Neuronal stem cell (in vitro differentiated cells): Measurements from ENCODE around the gene DENND2A.

ENCODE experiments used
- DNase-seq: peaks from one replicate; pipeline ENCODE4 v3.0.0-alpha.2; 2013; ENCODE audit warnings: low spot score
- H2AFZ ChIP-seq: one replicate; pipeline ENCODE4 v1.6.1; 2013; ENCODE audit warnings: mild to moderate bottlenecking, low read length, inconsistent platforms
- H2AK5ac ChIP-seq: 2 replicates; pipeline ENCODE4 v1.6.1; 2013; ENCODE audit warnings: low read depth, mild to moderate bottlenecking, inconsistent platforms, low read length, moderate library complexity, mixed read lengths
- H2BK120ac ChIP-seq: 2 replicates; pipeline ENCODE4 v1.6.1; 2013; ENCODE audit warnings: low read depth, mild to moderate bottlenecking, inconsistent platforms, low read length, moderate library complexity, mixed read lengths
- H2BK12ac ChIP-seq: one replicate; pipeline ENCODE4 v1.6.1; 2013; ENCODE audit warnings: low read length, inconsistent platforms
- H2BK15ac ChIP-seq: 2 replicates; pipeline ENCODE4 v1.6.1; 2013; ENCODE audit warnings: mild to moderate bottlenecking, low read length, inconsistent platforms, mixed read lengths
- H2BK5ac ChIP-seq: one replicate; pipeline ENCODE4 v1.6.1; 2013; ENCODE audit warnings: inconsistent platforms, mild to moderate bottlenecking, low read length, moderate library complexity
- H3K14ac ChIP-seq: one replicate; pipeline ENCODE4 v1.6.1; 2013; ENCODE audit warnings: low read length, inconsistent platforms
- H3K18ac ChIP-seq: 2 replicates; pipeline ENCODE4 v1.6.1; 2013; ENCODE audit warnings: low read length, inconsistent platforms
- H3K23ac ChIP-seq: 2 replicates; pipeline ENCODE4 v1.6.1; 2013; ENCODE audit warnings: low read depth, mild to moderate bottlenecking, mixed read lengths, low read length, inconsistent platforms; ENCODE audit not compliant: poor library complexity
- H3K27ac ChIP-seq: replicated peaks from 3 replicates; pipeline ENCODE4 v1.5.1; 2013; ENCODE audit warnings: low read length, inconsistent platforms
- H3K27me3 ChIP-seq, 3 experiments: 2 replicates each; pipeline ENCODE4 v1.6.1; 2013; ENCODE audit warnings: low read length in 3 of 3, mild to moderate bottlenecking in 2 of 3, inconsistent platforms in 1 of 3, low read depth in 1 of 3, mixed read lengths in 1 of 3, moderate library complexity in 1 of 3; ENCODE audit not compliant: control insufficient read depth in 3 of 3, insufficient read depth in 3 of 3
- H3K36me3 ChIP-seq, 2 donors: replicated peaks in 1 of 2; 2 replicates each; pipeline ENCODE4 v1.6.1; 2013; ENCODE audit warnings: low read length in 2 of 2; ENCODE audit not compliant: control insufficient read depth in 2 of 2, insufficient read depth in 2 of 2
- H3K4ac ChIP-seq: 2 replicates; pipeline ENCODE4 v1.6.1; 2013; ENCODE audit warnings: inconsistent platforms, mild to moderate bottlenecking, low read length, moderate library complexity
- H3K4me1 ChIP-seq, 2 donors: 1 replicate in 1 of 2; 2 replicates in 1 of 2; pipeline ENCODE4 v1.6.1; 2013; ENCODE audit warnings: low read length in 2 of 2, low read depth in 1 of 2; ENCODE audit not compliant: control insufficient read depth in 2 of 2, insufficient read depth in 1 of 2
- H3K4me2 ChIP-seq: one replicate; pipeline ENCODE4 v1.6.1; 2013; ENCODE audit warnings: mild to moderate bottlenecking, low read length, inconsistent platforms; ENCODE audit not compliant: insufficient read depth, poor library complexity, severe bottlenecking
- H3K4me3 ChIP-seq, 2 donors: 2 replicates each; pipeline ENCODE4 v1.5.1; 2013; ENCODE audit warnings: low read length in 2 of 2, mild to moderate bottlenecking in 2 of 2, inconsistent platforms in 1 of 2, moderate library complexity in 1 of 2
- H3K79me1 ChIP-seq: one replicate; pipeline ENCODE4 v1.6.1; 2013; ENCODE audit warnings: low read depth, mild to moderate bottlenecking, inconsistent platforms, low read length, moderate library complexity
- H3K9ac ChIP-seq: one replicate; pipeline ENCODE4 v1.6.1; 2013; ENCODE audit warnings: mild to moderate bottlenecking, low read depth, low read length, inconsistent platforms; ENCODE audit not compliant: poor library complexity
- H3K9me3 ChIP-seq, 2 donors: replicated peaks in 1 of 2; 2 replicates each; pipeline versions ENCODE3 to v1.6.1; 2013; ENCODE audit warnings: low read length in 2 of 2, mild to moderate bottlenecking in 2 of 2, inconsistent platforms in 1 of 2, low read depth in 1 of 2, mixed read lengths in 1 of 2, moderate library complexity in 1 of 2; ENCODE audit not compliant: control insufficient read depth in 2 of 2, insufficient read depth in 1 of 2
- H4K8ac ChIP-seq: one replicate; pipeline ENCODE4 v1.6.1; 2013; ENCODE audit warnings: low read depth, mild to moderate bottlenecking, inconsistent platforms, low read length, moderate library complexity
- H4K91ac ChIP-seq: one replicate; pipeline ENCODE4 v1.6.1; 2013; ENCODE audit warnings: low read length, low read depth, mild to moderate bottlenecking, inconsistent platforms; ENCODE audit not compliant: poor library complexity
- WGBS, 2 donors: extraction: QIAGEN DNeasy Blood & Tissue Kit; methylation state at CpG; one replicate each; pipeline ENCODE4 v1.1.7; 2013; ENCODE audit warnings: missing lambda C conversion rate in 2 of 2, mixed read lengths in 1 of 2; ENCODE audit not compliant: insufficient read length in 2 of 2, insufficient replicate concordance in 1 of 2; ENCODE audit errors: extremely low coverage in 2 of 2; 5-methylcytosine and 5-hydroxymethylcytosine counted together

DENND2A gene

GRCh38 chr7:140673063-140673773, 32.6 kb upstream of the DENND2A start:
- Histone ChIP-seq H3K9me3 (peaks cover 0 to 2% of the 10 kb centered on the region in 2 donors), H2BK15ac (no peak overlapping the region), H3K23ac (peak overlapping the region; percentile 93), H3K27me3 (peaks cover 0 to 12% (median 0%) of the 10 kb centered on the region in 3 experiments), H4K91ac (no peak overlapping the region), H3K9ac (peak overlapping the region; percentile 92), H3K36me3 (peaks cover 0 to 2% of the 10 kb centered on the region in 2 donors), H3K79me1 (no peaks in the 10 kb centered on the region), H4K8ac (no peak overlapping the region), H3K27ac (no peak overlapping the region), H3K4me2 (peak overlapping the region; percentile 95), H3K18ac (peak overlapping the region; percentile 95), H2BK5ac (peak overlapping the region; percentile 42), H3K4ac (peak overlapping the region; percentile 95), H2AK5ac (peak overlapping the region; percentile 88), H2AFZ (peak overlapping the region; percentile 98), H2BK12ac (peak overlapping the region; percentile 58), H3K4me3 (peak overlapping the region; percentile 51 to 84), H3K4me1 (peaks cover 4 to 10% of the 10 kb centered on the region in 2 donors), H3K14ac (no peak overlapping the region), H2BK120ac (no peak overlapping the region)
- DNase-seq, result peak; percentile 24
- no CpG with 5 or more reads among the region's 72 CpGs for WGBS, 2 donors

- peak within 1 kb of the TSS; percentile 95 for H3K18ac ChIP-seq
- peak within 1 kb of the TSS; percentile 51 to 84 for H3K4me3 ChIP-seq
- peak within 1 kb of the TSS; percentile 42 for H2BK5ac ChIP-seq
- H3K27me3 ChIP-seq, result peaks cover 0 to 12% (median 4%) of the 10 kb centered on the region in 3 experiments
- no CpG with 5 or more reads among the region's 41 CpGs for WGBS, 2 donors
- no peak within 1 kb of the TSS for H3K27ac ChIP-seq
- peaks cover 0 to 2% of the 10 kb centered on the region in 2 donors for H3K36me3 ChIP-seq
- no peak within 1 kb of the TSS for H4K91ac ChIP-seq
- no peak within 1 kb of the TSS for H4K8ac ChIP-seq
- no peak within 1 kb of the TSS for H2BK120ac ChIP-seq
- H3K79me1 ChIP-seq, result no peaks in the 10 kb centered on the region
- H3K4me1 ChIP-seq, result peaks cover 4 to 10% of the 10 kb centered on the region in 2 donors
- peak within 1 kb of the TSS; percentile 27 for H2BK15ac ChIP-seq
- peak within 1 kb of the TSS; percentile 93 for H3K23ac ChIP-seq
- no peak within 1 kb of the TSS for H3K14ac ChIP-seq
- H3K9ac ChIP-seq, result peak within 1 kb of the TSS; percentile 92
- DNase-seq, result no peak
- H2BK12ac ChIP-seq, result peak within 1 kb of the TSS; percentile 58
- peak within 1 kb of the TSS; percentile 98 for H2AFZ ChIP-seq
- H3K9me3 ChIP-seq, result peaks cover 0 to 2% of the 10 kb centered on the region in 2 donors
- H3K4ac ChIP-seq, result peak within 1 kb of the TSS; percentile 95
- peak within 1 kb of the TSS; percentile 88 for H2AK5ac ChIP-seq
- peak within 1 kb of the TSS; percentile 95 for H3K4me2 ChIP-seq
Observed at GRCh38 chr7:140672382-140673062, 31.9 kb upstream of the DENND2A start, which contains the start of gene ADCK2. Gene ADCK2 (plus strand): TSS chr7:140672945. CDS start chr7:140673331, 386 bp downstream.

DNA sequence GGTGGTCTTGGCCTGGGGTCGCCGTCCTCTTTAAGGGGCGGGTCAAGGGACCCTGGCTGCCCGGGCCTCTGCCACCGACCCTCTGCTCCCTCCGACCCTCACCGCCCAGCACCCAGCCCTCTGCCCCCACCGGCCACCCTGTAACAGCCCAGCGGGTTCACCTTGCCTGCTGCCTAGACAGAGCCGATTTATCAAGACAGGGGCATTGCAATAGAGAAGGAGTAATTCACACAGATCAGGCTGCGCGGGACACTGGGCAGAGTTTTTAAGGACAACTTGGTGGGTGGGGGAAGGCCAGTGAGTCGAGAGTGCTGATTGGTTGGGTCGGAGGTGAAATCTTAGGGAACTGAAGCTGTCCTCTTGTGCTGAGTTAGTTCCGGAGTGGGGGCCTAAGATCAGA, 31.4 kb upstream of the DENND2A start:
- Histone ChIP-seq H3K9ac (no peak overlapping the region), H2BK120ac (no peak overlapping the region), H4K91ac (no peak overlapping the region), H3K18ac (peak overlapping the region; percentile 72), H3K4me1 (peaks cover 4 to 10% of the 10 kb centered on the region in 2 donors), H3K36me3 (peaks cover 0 to 2% of the 10 kb centered on the region in 2 donors), H3K27ac (no peak overlapping the region), H3K79me1 (no peaks in the 10 kb centered on the region), H2BK5ac (no peak overlapping the region), H3K4ac (no peak overlapping the region), H4K8ac (no peak overlapping the region), H3K27me3 (peaks cover 0 to 12% (median 9%) of the 10 kb centered on the region in 3 experiments), H3K4me3 (peak overlapping the region in 1 of 2 donors; percentile 51), H2BK15ac (peak overlapping the region; percentile 27), H3K9me3 (peaks cover 0 to 2% of the 10 kb centered on the region in 2 donors), H3K14ac (no peak overlapping the region), H2AK5ac (peak overlapping the region; percentile 56), H2BK12ac (no peak overlapping the region), H3K4me2 (no peak overlapping the region), H3K23ac (peak overlapping the region; percentile 14), H2AFZ (peak overlapping the region; percentile 98)
- DNase-seq, result no peak
- WGBS, 2 donors, result no CpG with 5 or more reads among the region's 15 CpGs
